Cardiac muscle cell (in vitro differentiated cells and primary cell): ENCODE data around the gene NFATC1. TPM values are rescaled to one million over a fixed set of nuclear protein-coding genes. Genes with fewer than 3 reads are reported as not detected.

ENCODE experiments used
- DNase-seq, 2 donors: peaks; one replicate each; pipeline versions ENCODE4 v3.0.0 to v3.0.0-alpha.2; 2010 to 2017; ENCODE audit warnings: low read depth in 1 of 2, low spot score in 1 of 2
- H3K27ac ChIP-seq: fragments of 200-600 bp; sonication (generic); 2 replicates; pipeline ENCODE4 v1.5.1; 2016
- H3K27me3 ChIP-seq: fragments of 200-600 bp; sonication (generic); 2 replicates; pipeline ENCODE4 v1.6.0; 2016; ENCODE audit warnings: control low read depth
- H3K36me3 ChIP-seq: fragments of 200-600 bp; sonication (generic); 2 replicates; pipeline ENCODE4 v1.5.1; 2016; ENCODE audit warnings: control low read depth
- H3K4me1 ChIP-seq: fragments of 200-600 bp; sonication (generic); 2 replicates; pipeline ENCODE4 v1.8.1; 2017; ENCODE audit warnings: low read depth, mild to moderate bottlenecking, mixed run types
- H3K4me3 ChIP-seq: fragments of 200-600 bp; sonication (generic); 2 replicates; pipeline ENCODE4 v1.5.1; 2016; ENCODE audit warnings: mild to moderate bottlenecking
- H3K9me3 ChIP-seq: fragments of 200-600 bp; sonication (generic); 2 replicates; pipeline ENCODE4 v1.5.1; 2017; ENCODE audit warnings: low read depth, mild to moderate bottlenecking, control low read depth
- polyA plus RNA-seq: library from polyadenylated mRNA; unstranded; fragments of >200 nt; fragmentation: Nextera tagmentation; extraction: Ambion mirVana; gene quantifications from 2 replicates; pipeline ENCODE4 v1.2.1, GENCODE V29; 2016
- total RNA-seq: library from RNA; depleted of rRNA; stranded (reverse); fragments of >200 nt; gene quantifications from 2 replicates; pipeline ENCODE4 v1.2.3, GENCODE V29; 2016
- TF ChIP-seq, protein P1 (sequence below): IDR thresholded peaks from 2 replicates; pipeline ENCODE4 v1.5.1; 2012; ENCODE audit warnings: low read depth, mild to moderate bottlenecking, low read length

NFATC1 gene
- total and polyA plus RNA-seq, 2 experiments from 2014 or later = 10.8 to 11.7 TPM

DNA sequence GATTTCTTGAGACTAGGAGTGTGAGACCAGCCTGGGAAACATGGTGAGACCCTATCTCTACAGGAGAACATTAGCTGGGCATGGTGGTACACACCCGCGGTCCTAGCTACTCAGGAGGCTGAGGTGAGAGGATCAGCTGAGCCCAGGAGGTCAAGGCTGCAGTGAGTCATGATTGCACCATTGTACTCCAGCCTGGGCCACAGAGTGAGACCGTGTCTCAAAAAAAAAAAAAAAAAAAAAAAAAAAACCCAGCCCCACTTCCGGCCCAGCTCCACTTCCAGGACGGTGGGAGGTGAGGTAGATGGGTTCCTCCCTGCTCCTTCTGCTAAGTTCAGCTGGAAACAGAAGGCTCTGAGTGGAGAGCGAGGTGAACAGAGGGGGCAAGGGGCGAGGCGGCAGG lies 41.4 kb upstream of the NFATC1 start:
- H3K27ac ChIP-seq = no peak overlapping the region
- no peak for DNase-seq
- TF ChIP-seq, protein P1, sequence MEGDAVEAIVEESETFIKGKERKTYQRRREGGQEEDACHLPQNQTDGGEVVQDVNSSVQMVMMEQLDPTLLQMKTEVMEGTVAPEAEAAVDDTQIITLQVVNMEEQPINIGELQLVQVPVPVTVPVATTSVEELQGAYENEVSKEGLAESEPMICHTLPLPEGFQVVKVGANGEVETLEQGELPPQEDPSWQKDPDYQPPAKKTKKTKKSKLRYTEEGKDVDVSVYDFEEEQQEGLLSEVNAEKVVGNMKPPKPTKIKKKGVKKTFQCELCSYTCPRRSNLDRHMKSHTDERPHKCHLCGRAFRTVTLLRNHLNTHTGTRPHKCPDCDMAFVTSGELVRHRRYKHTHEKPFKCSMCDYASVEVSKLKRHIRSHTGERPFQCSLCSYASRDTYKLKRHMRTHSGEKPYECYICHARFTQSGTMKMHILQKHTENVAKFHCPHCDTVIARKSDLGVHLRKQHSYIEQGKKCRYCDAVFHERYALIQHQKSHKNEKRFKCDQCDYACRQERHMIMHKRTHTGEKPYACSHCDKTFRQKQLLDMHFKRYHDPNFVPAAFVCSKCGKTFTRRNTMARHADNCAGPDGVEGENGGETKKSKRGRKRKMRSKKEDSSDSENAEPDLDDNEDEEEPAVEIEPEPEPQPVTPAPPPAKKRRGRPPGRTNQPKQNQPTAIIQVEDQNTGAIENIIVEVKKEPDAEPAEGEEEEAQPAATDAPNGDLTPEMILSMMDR = no peak
- H3K9me3 ChIP-seq = no peaks in the 10 kb centered on the region
- H3K4me3 ChIP-seq = no peak overlapping the region
- no peaks in the 10 kb centered on the region for H3K4me1 ChIP-seq
- H3K27me3 ChIP-seq = no peaks in the 10 kb centered on the region
- H3K36me3 ChIP-seq = peaks cover under 1% of the 10 kb centered on the region

DNA sequence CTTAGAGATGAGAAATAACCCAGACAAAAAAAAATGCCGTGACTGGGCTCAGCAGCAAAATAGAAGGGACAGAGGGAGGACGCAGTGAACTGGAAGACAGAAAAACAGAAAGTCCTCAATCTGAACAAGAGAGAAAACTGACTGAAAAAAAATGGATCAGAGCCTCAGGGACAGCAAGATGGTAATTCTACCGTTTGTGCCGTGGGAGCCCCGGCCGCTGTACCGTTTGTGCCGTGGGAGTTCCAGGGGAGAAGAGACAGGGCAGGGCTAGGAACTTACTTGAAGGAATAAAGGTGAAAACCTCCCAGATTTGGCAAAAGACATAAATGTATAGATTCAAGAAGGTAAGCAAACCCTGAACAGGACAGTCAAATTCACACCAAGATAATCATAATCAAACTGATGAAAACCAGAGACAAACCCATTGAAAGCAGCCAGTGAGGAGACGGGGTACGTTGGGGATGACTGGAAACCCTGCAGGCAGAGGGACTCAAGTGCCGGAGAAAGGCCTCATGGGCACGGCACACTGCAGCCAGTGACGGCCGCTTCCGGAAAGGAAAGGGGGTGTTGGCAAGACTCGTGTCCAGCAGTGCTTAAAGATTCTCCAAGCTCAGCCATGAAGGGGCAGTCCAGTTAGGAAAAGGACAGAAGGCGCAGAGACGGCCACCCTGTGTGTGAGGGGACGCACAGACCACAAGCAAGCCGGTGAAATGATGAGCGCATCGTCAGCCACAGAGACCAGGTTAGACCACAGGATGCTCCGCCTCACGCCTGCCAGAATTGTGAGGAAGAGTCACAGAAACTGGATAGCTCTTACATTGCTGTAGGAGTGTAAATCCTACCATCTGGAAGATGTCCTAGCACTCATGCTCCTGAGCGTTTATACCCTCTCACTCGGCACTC lies 40.0 kb upstream of the NFATC1 start:
- no peak for DNase-seq
- TF ChIP-seq, protein P1 = no peak
- Histone ChIP-seq H3K36me3 (peaks cover 10% of the 10 kb centered on the region), H3K4me1 (no peaks in the 10 kb centered on the region), H3K27me3 (no peaks in the 10 kb centered on the region), H3K27ac (no peak overlapping the region), H3K4me3 (no peak overlapping the region), H3K9me3 (no peaks in the 10 kb centered on the region)

DNA sequence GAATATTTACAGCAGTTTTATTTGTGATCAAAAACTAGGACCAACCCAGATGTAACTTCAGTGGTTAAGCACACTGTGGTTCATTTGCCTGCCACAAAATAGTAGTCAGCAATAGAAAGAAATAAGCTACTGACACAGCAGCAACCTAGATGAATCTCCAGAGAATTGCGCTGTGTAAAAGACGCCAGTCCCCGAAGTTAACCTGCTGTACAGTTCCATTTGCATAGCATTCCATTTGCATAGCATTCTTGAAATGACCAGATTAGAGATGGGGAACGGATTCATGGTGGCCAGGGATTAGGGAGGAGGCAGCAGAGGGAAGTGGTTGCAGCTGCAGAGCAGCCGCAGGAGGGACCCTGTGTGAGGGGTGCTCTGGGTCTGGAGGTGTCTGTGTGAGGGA lies 39.3 kb upstream of the NFATC1 start:
- TF ChIP-seq, protein P1 = no peak
- no peaks in the 10 kb centered on the region for H3K4me1 ChIP-seq
- no peak for DNase-seq
- H3K27ac ChIP-seq = no peak overlapping the region
- H3K27me3 ChIP-seq = no peaks in the 10 kb centered on the region
- no peaks in the 10 kb centered on the region for H3K9me3 ChIP-seq
- peaks cover 10% of the 10 kb centered on the region for H3K36me3 ChIP-seq
- H3K4me3 ChIP-seq = no peak overlapping the region

DNA sequence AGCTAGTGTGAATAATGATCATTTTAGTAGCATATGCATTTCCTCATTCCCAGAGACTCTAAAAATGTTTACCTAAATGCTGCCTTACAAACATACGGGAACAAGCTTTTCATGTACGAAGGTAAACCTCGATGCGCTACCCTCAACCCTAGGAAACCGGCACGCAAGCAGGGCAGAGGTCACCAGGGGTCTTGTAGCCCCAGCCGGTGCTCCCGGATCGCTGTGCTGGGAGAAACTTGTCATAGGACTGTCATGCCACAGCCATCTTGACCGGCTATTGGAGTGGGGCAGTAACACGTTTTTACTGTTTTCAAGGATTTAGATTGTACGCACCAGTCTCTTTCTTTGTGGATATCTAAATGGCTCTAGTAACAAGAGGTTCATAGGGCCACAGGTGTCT lies 34.8 kb upstream of the NFATC1 start:
- Histone ChIP-seq H3K4me3 (no peak overlapping the region), H3K9me3 (no peaks in the 10 kb centered on the region), H3K36me3 (peaks cover 18% of the 10 kb centered on the region), H3K27ac (no peak overlapping the region), H3K4me1 (no peaks in the 10 kb centered on the region), H3K27me3 (no peaks in the 10 kb centered on the region)
- DNase-seq = no peak
- TF ChIP-seq, protein P1 = no peak

DNA sequence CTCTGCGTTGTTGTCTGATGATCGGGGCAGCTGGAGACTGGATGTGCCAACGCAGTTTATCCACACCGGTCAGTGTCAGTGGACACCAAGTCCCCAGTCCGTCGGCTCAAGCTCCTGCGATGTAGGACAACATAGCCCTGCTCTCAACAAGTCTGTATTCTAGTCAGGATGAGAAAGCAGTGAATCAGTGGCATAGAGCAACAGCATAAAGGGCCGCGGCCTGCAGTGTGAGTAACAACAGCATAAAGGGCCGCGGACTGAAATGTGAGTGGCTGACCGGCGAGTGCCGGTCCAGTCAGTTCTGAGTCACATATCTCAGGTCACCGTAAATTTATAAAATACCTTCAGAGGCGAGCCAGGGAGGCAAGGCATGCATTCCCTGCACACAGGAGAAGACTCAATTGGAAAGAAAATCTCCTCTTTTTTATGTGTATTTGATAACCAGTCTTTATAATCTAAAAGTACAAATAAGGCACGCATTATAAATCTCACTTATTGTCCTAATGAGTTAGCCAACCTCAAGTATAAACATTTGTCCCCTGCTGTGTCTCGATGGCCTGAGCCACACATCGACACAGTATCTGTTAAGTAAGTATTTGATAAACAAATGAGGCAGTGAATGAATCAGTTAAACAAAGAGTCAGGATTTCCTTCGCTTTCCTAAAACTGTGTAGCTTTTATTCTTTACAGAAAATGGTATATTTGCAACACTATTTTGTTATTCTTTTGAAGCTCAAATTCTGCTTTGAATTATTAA lies 33.8 kb upstream of the NFATC1 start:
- H3K4me1 ChIP-seq = no peaks in the 10 kb centered on the region
- no peak for DNase-seq

More for the DNA sequence above, 33.8 kb upstream of the NFATC1 start:
- peaks cover 18% of the 10 kb centered on the region for H3K36me3 ChIP-seq
- H3K27ac ChIP-seq = no peak overlapping the region
- no peaks in the 10 kb centered on the region for H3K9me3 ChIP-seq
- H3K4me3 ChIP-seq = no peak overlapping the region
- TF ChIP-seq, protein P1 = no peak
- H3K27me3 ChIP-seq = no peaks in the 10 kb centered on the region
